Measurements from ENCODE around the gene CAPN8. TPM values are rescaled to one million over a fixed set of nuclear protein-coding genes. Genes with fewer than 3 reads are reported as not detected.
A peak's percentile ranks its signal among the peaks of the same experiment; 100 is the strongest.

The CAPN8 gene
- 1 to 10 TPM; 2.7 TPM for polyA plus RNA-seq (ENCODE audit: insufficient read length in 3 of 3)
- long read RNA-seq, donor 1, partial matches to known transcripts: 439 of 439 reads
- long read RNA-seq, donor 1, other reads (novel, unspliced or antisense): 0 of 439 reads
- long read RNA-seq, donor 2, partial matches to known transcripts: 264 of 264 reads
- long read RNA-seq, donor 2, other reads (novel, unspliced or antisense): 0 of 264 reads
- long read RNA-seq, donor 3, partial matches to known transcripts: 329 of 329 reads
- long read RNA-seq, donor 3, other reads (novel, unspliced or antisense): 0 of 329 reads
- long read RNA-seq, donor 4, partial matches to known transcripts: 203 of 203 reads
- long read RNA-seq, donor 4, other reads (novel, unspliced or antisense): 0 of 203 reads
- long read RNA-seq, donor 5, partial matches to known transcripts: 136 of 136 reads
- long read RNA-seq, donor 5, other reads (novel, unspliced or antisense): 0 of 136 reads
- long read RNA-seq, donor 6, partial matches to known transcripts: 403 of 403 reads
- long read RNA-seq, donor 6, other reads (novel, unspliced or antisense): 0 of 403 reads
- long read RNA-seq, donor 7, partial matches to known transcripts: 340 of 340 reads
- long read RNA-seq, donor 7, other reads (novel, unspliced or antisense): 0 of 340 reads
- long read RNA-seq, donor 8, partial matches to known transcripts: 95 of 95 reads
- long read RNA-seq, donor 8, other reads (novel, unspliced or antisense): 0 of 95 reads
- long read RNA-seq, donor 9, partial matches to known transcripts: 429 of 429 reads
- long read RNA-seq, donor 9, other reads (novel, unspliced or antisense): 0 of 429 reads
- long read RNA-seq, donor 10, partial matches to known transcripts: 174 of 174 reads
- long read RNA-seq, donor 10, other reads (novel, unspliced or antisense): 0 of 174 reads
- long read RNA-seq, donor 11, partial matches to known transcripts: 97 of 97 reads
- long read RNA-seq, donor 11, other reads (novel, unspliced or antisense): 0 of 97 reads
- long read RNA-seq, donor 12, partial matches to known transcripts: 533 of 543 reads
- long read RNA-seq, donor 12, other reads (novel, unspliced or antisense): 10 of 543 reads
- long read RNA-seq, donor 13, partial matches to known transcripts: 366 of 366 reads
- long read RNA-seq, donor 13, other reads (novel, unspliced or antisense): 0 of 366 reads
- long read RNA-seq, donor 14: 0 reads
- long read RNA-seq, donor 15, transcript CAPN8-209 (4 exons, 1,023 nt): major isoform, 12 of 310 reads
- long read RNA-seq, donor 15, partial matches to known transcripts: 293 of 310 reads
- long read RNA-seq, donor 15, other reads (novel, unspliced or antisense): 0 of 310 reads
- long read RNA-seq, donor 16, partial matches to known transcripts: 373 of 373 reads
- long read RNA-seq, donor 16, other reads (novel, unspliced or antisense): 0 of 373 reads

GRCh38 chr1:223665592-223666312, at the start of gene CAPN8:
Gene CAPN8, minus strand, starts transcription at chr1:223665701. Its CDS starts 55 bp downstream, at chr1:223665646.
- DNase-seq: no peak

GRCh38 chr1:223714849-223715603, 49.5 kb upstream of the CAPN8 start:
- no peak for DNase-seq

- no peak for DNase-seq
Observed at GRCh38 chr1:223714421-223714724, 48.9 kb upstream of the CAPN8 start.

GRCh38 chr1:223713546-223714420, 48.3 kb upstream of the CAPN8 start:
- no peak for DNase-seq

- no peak for DNase-seq
Observed at GRCh38 chr1:223712850-223713474, 47.5 kb upstream of the CAPN8 start.

GRCh38 chr1:223712194-223712849, 46.8 kb upstream of the CAPN8 start, which contains the start of gene CAPN2:
Gene CAPN2, plus strand, starts transcription at chr1:223712539. Its CDS starts 102 bp downstream, at chr1:223712641.
- peak; percentile 75 for DNase-seq

GRCh38 chr1:223711747-223712193, 46.3 kb upstream of the CAPN8 start:
- no peak for DNase-seq

- DNase-seq: no peak
Observed at GRCh38 chr1:223711173-223711572, 45.7 kb upstream of the CAPN8 start.

- no peak for DNase-seq
Observed at GRCh38 chr1:223710179-223711133, 45.0 kb upstream of the CAPN8 start.

GRCh38 chr1:223709598-223709997, 44.1 kb upstream of the CAPN8 start:
- DNase-seq: no peak

GRCh38 chr1:223708651-223709268, 43.3 kb upstream of the CAPN8 start:
- no peak for DNase-seq

GRCh38 chr1:223708001-223708359, 42.5 kb upstream of the CAPN8 start:
- no peak for DNase-seq

GRCh38 chr1:223707256-223708000, 41.9 kb upstream of the CAPN8 start:
- no peak for DNase-seq

GRCh38 chr1:223706077-223706973, 40.8 kb upstream of the CAPN8 start:
- no peak for DNase-seq
